IPS-NIHi7 (cell line): ENCODE data around the gene ARHGAP26.

ENCODE experiments used
- DNase-seq: peaks from one replicate; pipeline ENCODE4 v3.0.0; 2012; ENCODE audit warnings: mixed read lengths; ENCODE audit errors: extremely low spot score

Gene ARHGAP26

GRCh38 chr5:143140492-143141203, 370.5 kb downstream of the ARHGAP26 start:
- DNase-seq = no peak

GRCh38 chr5:143141652-143142051, 371.5 kb downstream of the ARHGAP26 start:
- DNase-seq = no peak

- no peak for DNase-seq
Measured at GRCh38 chr5:143142596-143143435, 372.6 kb downstream of the ARHGAP26 start.

DNA sequence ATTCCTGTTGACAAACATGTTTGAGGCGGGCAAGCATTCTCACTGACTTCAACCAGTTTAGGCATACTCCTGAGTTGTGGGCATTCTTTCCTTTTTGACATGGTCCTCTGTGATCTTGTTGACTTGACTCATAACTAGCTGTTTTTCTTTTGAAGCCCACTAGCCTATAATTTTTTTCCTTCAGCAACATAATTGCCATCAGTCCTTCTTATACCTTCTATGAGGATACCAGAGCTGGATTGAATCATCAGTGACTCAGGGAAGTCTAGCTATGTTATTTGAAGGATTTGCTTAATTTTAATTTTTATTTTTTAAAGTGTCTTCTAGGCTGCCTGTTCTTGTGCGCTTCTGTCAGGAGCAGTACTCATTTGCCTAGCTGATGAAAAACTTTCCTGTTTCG, 373.8 kb downstream of the ARHGAP26 start:
- no peak for DNase-seq

DNA sequence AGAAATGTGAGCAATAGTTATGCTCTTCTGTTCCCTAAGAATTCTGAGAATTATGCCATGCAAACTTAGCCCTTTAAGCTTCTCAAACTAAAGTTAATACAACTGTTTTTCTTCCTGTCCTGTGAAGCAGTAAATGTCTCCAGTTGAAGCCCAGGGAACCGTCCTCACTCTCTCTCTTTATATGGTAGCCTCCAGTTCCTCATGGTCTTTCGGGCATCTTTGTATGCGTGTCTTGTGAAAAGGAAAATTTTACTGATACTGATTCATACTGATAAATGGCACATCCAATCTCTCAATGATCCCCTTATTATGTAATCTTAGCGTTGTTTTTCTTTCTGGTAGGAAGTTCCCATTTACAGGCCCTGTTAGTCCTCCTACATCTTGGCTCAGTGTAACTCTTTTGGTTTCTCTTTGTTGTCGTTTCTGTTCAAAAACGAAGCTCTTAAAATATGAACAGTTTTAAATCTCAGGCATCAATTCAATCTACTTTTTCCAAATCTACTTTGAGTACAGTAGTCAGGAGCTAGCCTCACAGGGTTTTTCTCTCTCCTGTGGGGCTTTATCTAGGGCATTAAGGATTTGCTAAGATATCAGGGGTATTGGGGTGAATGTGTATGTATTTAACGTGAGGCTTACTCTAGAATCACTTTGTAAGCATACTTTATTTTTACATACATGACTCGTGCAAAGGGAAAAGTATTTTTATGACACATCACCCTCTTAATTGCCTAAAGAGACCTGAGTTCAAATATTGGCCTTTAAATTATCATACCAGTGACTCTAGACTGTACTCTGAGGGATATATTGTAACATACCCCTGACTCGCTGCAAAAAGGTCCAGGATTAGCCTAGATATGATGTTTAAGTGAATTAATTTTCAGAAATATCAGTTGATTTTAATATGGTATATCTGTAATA, 375.3 kb downstream of the ARHGAP26 start:
- DNase-seq = no peak

DNA sequence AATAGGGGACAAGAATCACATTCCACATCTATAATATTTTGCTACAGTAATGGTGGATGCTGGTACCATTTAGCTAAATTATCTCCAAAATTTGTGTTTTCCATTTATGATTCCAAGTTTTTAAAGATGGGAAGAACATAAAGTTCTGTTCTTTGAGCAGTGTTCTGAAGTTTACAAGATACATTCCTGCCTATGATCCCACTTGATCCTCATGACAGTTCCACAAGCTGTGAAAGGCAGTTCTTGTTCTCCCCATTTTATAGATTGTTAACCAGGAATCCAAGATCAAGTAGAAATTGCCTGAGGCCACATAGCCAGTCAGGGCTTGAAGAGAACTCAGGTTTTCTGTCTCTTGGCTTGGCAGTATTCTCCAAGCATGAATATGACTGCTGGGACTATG, 376.0 kb downstream of the ARHGAP26 start:
- DNase-seq = no peak

GRCh38 chr5:143147383-143147782, 377.2 kb downstream of the ARHGAP26 start:
- DNase-seq = no peak

DNA sequence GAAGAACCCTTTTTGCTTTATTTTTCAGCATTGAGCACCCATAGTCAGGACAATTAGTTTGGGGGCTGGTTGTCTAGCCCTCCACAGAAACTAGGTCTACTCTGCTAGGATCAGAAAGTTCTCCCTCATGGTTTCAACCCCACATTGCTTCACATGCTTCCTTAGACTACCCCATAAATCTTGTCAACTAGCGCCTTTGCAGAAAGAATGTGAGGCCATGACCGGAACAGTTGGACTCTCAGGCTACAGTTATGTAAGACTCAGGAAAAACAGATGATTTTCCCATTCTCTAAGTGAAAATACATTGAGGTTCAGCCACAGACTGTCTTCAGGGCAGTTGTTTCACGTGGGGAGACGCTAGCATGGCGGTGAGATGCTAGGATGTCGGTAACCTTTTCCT, 377.7 kb downstream of the ARHGAP26 start:
- DNase-seq = no peak

DNA sequence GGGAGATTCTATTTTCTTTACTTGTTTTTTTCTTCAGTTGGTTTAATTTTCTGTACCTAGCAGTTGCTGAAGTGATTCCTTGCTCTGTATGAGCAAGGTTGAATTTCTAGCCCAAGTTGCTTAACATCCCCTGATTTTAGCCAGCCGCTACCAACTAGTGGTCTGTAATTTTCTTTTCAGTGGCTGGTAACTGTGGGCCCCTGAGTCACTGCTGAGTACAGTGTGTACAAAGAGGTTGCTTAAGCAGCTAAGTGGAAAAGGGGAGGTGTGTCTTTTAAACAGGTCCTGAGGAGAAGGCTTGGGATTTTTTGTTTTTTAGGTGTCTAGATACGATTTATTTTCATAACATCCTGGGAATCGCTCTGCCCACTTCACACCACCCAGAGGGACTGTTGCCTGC, 378.6 kb downstream of the ARHGAP26 start:
- DNase-seq = no peak

- no peak for DNase-seq
Measured at GRCh38 chr5:143149759-143150158, 379.6 kb downstream of the ARHGAP26 start.

DNA sequence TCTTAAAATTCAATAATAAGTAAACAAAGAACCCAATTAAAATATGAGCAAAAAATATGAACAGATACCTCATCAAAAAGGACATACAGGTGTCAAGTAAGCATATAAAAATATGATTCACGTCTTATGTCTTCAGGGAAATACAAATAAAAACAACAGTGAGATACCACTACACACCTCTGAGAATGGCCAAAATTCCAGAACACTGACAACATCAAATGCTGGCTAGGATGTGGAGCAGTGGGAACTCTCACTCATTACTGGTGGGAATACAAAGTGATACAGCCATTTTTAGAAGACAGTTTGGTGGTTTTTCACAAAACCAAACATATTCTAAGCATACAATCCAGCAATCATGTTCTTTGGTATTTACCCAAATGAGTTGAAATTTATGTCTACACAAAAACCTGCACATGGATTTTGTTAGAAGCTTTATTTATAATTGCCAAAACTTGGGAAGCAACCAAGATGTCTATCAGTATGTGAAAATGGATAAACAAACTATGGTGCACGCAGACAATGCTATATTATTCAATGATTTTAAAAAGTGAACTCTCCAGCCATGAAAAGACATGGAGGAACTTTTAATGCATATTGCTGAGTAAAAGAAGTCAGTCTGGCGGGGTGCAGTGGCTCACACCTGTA, 381.0 kb downstream of the ARHGAP26 start:
- DNase-seq = no peak

- no peak for DNase-seq
Measured at GRCh38 chr5:143152445-143152844, 382.3 kb downstream of the ARHGAP26 start.

DNA sequence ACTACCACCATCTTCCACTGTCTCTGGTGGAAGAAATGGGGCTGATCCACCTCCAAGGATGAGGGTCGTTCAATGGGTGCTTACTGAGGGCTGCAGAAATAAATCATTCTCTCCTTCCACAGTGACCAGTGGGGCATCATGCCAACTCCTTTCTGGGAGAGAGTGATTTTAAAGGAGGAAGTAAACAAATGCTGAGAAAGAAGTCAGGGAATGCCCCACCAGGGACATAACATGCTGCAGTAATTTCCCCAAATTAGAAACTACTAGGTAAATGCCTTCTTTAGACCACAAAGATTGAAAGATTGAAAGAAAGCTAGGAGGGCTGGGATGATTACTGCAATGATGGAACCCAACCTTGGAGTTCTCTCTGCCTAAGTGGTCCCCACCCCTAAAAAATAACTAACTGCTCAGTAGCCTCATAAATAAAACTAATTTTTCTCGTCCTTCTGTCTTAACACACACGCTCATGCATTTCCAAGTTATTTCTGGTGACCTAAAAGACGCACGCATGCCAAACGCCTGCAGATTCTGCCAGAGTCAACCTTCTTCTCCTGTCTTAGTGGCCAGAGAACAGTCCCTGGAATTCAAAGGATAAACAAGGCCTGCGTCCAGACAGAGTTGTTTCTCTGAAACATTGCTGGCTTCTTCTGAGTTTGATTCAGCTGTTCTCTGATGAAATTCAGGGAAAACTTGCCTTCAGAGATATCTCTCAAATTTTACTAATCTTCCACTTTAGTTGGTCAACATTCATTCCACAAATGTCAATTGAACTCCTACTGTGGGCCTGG, 383.3 kb downstream of the ARHGAP26 start:
- DNase-seq = no peak

- peak; percentile 27 for DNase-seq
Measured at GRCh38 chr5:143154510-143155370, 384.6 kb downstream of the ARHGAP26 start.

DNA sequence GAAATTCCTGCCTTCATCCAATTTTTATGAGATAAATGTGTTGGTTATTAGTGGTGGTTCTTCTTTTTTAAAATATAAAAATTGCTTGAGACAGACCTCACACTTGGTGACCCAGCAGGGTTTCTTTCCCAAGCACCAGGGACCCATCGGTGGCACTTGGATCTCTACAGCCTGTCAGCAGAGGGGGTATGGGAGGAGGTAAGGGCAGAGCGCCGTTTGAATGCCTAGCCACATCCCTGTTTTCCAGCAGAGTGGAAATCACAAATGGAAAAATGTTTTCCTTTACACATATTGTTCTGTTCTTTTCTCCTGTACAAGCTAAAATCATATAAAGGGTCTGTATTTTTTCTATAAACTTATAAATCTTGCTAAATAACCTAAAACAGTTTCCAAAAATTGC, 385.3 kb downstream of the ARHGAP26 start:
- no peak for DNase-seq

DNA sequence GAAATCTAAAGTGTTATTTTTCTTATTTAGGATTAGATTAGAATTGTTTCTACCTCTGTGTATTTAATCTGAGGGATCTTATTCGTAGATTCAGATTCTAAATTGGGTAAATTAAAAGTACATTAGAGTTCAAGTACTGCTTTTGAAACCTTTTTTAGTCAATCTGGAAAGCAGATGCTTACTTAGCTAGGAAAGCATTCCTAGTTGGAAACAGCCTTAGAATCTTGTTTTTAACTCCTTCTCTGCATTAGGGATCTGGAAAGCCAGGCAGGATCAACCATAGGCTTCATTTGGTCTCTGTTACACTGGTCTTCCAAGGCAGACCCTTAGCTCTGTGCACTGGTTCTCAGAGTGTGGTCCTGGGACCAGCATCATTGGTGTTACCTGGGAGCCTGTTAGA, 385.9 kb downstream of the ARHGAP26 start:
- DNase-seq = no peak

DNA sequence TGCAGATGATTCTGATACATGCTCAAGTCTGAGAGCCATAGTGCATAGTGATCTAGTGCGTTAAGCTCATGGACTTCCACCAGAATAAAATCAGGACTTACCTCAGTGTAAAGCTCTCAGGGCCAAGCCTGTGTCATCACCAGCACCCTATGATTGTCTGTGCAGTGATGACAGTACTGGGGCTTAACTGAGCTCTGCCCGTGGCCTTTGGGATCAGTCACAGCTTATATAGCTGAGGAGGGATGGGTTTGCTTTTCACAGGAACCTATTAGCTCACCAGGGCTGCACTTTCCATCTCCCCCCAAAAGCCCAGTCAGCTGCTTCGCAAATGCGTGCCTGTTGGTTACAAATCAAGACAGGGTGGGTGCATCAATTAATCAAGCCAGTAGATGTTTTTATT, 386.4 kb downstream of the ARHGAP26 start:
- no peak for DNase-seq

DNA sequence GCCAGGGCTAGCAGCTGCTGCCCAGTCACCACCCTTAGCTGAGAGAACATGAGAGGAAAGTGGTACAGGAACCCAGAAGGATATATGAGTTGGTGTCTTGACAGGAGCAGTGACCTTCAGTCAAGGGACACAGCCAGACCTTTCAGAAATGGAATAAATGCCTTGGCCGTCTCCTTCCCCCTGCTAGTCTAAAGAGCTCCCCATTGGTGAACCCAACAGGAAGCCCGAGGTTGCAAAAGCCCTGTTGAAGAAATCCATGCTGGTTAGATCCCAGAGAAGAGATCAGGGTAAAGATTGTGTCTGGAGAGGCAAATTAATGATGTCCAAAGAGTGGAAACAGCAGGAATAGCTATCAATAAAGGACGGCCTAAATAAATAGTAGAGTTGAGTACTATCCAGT, 388.9 kb downstream of the ARHGAP26 start:
- no peak for DNase-seq

DNA sequence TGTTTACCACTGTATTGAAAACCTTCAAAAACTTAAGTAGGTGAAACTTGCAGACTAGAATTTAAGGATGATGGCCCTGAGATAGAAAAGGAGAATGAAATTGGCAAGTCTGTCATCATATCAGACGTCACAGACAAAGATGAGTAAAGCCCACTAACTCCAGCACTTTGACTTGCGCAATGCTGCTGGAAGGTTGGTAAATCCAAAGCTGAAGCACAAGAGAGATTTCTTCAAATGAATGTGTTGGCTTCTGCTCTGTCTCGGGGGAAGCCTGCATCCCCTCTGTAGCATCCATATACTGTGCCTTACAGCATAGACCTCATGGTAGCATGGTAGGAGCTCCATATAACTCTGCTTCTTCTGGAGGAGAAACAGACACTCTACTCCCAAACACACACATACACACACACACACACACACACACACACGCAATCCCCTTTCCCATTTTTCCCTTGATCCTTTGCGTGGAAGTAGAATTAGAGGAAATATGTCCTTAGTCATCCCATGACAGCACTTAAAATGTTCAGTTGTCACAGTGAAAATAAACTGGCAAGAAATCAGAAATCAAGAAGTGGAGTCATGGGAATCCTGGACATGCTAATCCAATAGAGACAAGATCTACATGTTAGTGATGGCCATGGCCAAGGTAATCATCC, 391.8 kb downstream of the ARHGAP26 start:
- DNase-seq = no peak
